AG04450 (cell line): ENCODE results near the gene CHN1. TPM values are rescaled to one million over a fixed set of nuclear protein-coding genes. Genes with fewer than 3 reads are reported as not detected.
A peak's percentile ranks its signal among the peaks of the same experiment; 100 is the strongest.

Experiments used
- CTCF ChIA-PET: fragments of 300-600, 350-600 bp; formaldehyde crosslinking; extraction: SDS; loops from one replicate; lab custom pipeline; 2022; ENCODE audit warnings: antibody characterized with exemption, inconsistent platforms; lab: Charles Lee
- POLR2A ChIA-PET: fragments of 350-600 bp; formaldehyde crosslinking; extraction: SDS; loops from one replicate; lab custom pipeline; 2021; ENCODE audit warnings: antibody characterized with exemption, inconsistent platforms; lab: Yijun Ruan, JAX
- DNase-seq: peaks from one replicate; pipeline ENCODE4 v3.0.0-alpha.2; 2011; ENCODE audit warnings: low read depth, low spot score
- H3K27ac ChIP-seq: one replicate; pipeline ENCODE4 v1.5.1; 2012; ENCODE audit warnings: low read depth, low read length, control low read depth
- H3K27me3 ChIP-seq: one replicate; pipeline ENCODE4 v1.6.0; 2012; ENCODE audit warnings: low read length; ENCODE audit not compliant: control insufficient read depth, insufficient read depth
- H3K4me3 ChIP-seq: 2 replicates; pipeline ENCODE4 v1.5.1; 2011; ENCODE audit warnings: mild to moderate bottlenecking, low read depth, low read length, control low read depth
- H3K9me3 ChIP-seq: 2 replicates; pipeline ENCODE4 v1.5.1; 2012; ENCODE audit warnings: low read length; ENCODE audit not compliant: control insufficient read depth, insufficient read depth
- polyA plus RNA-seq: library from polyadenylated mRNA; depleted of rRNA; stranded (reverse); fragments of >200 nt; gene quantifications from 2 replicates; pipeline ENCODE4 v1.2.3, GENCODE V29; 2011
- TF ChIP-seq, protein P1 (sequence below): IDR thresholded peaks from 2 replicates; pipeline ENCODE4 v1.5.1; 2011; ENCODE audit warnings: low read depth, low read length, control low read depth, inconsistent platforms

Gene CHN1
- polyA plus RNA-seq, 1 experiment = 258 TPM

DNA sequence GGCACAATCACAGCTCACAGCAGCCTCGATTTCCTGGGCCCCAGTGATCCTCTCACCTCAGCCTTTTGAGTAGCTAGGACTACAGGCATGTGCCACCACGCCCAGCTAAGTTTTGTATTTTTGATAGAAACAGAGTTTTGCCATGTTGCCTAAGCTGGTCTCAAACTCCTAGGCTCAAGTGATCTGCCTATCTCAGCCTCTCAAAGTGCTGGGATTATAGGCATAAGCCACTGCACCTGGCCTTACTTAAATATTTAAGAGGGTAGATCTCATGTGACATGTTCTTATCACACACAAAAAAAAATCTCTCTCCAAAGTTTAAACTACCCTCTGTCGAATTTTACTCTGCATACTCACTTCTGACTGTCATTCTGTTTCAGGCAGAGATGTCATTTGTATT lies 165.5 kb downstream of the CHN1 start:
- CTCF ChIA-PET = interaction anchor here (0.6 to 1.8 kb wide), 2 partner anchors 111 to 146 kb away, joined by 5 to 7 read pairs; no protein-coding TSS in a partner anchor
- POLR2A ChIA-PET = no interaction called here
- no peaks in the 10 kb centered on the region for H3K27me3 ChIP-seq
- no peaks in the 10 kb centered on the region for H3K9me3 ChIP-seq
- H3K27ac ChIP-seq = no peak overlapping the region
- TF ChIP-seq, protein P1, sequence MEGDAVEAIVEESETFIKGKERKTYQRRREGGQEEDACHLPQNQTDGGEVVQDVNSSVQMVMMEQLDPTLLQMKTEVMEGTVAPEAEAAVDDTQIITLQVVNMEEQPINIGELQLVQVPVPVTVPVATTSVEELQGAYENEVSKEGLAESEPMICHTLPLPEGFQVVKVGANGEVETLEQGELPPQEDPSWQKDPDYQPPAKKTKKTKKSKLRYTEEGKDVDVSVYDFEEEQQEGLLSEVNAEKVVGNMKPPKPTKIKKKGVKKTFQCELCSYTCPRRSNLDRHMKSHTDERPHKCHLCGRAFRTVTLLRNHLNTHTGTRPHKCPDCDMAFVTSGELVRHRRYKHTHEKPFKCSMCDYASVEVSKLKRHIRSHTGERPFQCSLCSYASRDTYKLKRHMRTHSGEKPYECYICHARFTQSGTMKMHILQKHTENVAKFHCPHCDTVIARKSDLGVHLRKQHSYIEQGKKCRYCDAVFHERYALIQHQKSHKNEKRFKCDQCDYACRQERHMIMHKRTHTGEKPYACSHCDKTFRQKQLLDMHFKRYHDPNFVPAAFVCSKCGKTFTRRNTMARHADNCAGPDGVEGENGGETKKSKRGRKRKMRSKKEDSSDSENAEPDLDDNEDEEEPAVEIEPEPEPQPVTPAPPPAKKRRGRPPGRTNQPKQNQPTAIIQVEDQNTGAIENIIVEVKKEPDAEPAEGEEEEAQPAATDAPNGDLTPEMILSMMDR = no peak
- no peak overlapping the region for H3K4me3 ChIP-seq
- no peak for DNase-seq

DNA sequence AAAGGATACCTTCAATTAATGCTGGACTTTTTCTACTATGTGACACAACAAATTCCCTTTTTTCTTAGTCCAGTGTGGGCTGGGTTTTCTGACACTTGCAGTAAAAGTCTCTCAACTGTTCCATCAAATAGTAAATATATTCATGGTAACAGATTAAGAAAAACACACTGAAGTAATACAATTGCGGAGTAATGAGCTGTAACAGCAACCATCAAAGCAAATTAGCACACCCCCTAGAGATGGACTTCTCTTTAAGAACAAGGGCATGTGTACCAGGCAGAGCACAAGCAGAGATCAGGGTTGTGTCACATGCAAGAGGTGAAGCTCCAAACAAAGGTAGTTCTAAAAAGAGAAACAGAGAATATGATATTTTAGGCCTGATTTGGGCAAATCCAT lies 168.2 kb downstream of the CHN1 start:
- ChIA-PET POLR2A (interaction anchor here (0.8 to 1.6 kb wide), 6 partner anchors 9 to 49 kb away, joined by 3 to 5 read pairs (median 4); no protein-coding TSS in a partner anchor), CTCF (interaction anchor here (0.6 to 3.8 kb wide), 6 partner anchors 59 to 373 kb away, joined by 3 to 17 read pairs (median 7); no protein-coding TSS in a partner anchor)
- no peaks in the 10 kb centered on the region; the same call in 1 of the 2 replicates for H3K9me3 ChIP-seq
- no peak overlapping the region for H3K4me3 ChIP-seq
- no peak for DNase-seq
- peak overlapping the region; percentile 81 for H3K27ac ChIP-seq
- no peaks in the 10 kb centered on the region for H3K27me3 ChIP-seq
- TF ChIP-seq, protein P1 = no peak

DNA sequence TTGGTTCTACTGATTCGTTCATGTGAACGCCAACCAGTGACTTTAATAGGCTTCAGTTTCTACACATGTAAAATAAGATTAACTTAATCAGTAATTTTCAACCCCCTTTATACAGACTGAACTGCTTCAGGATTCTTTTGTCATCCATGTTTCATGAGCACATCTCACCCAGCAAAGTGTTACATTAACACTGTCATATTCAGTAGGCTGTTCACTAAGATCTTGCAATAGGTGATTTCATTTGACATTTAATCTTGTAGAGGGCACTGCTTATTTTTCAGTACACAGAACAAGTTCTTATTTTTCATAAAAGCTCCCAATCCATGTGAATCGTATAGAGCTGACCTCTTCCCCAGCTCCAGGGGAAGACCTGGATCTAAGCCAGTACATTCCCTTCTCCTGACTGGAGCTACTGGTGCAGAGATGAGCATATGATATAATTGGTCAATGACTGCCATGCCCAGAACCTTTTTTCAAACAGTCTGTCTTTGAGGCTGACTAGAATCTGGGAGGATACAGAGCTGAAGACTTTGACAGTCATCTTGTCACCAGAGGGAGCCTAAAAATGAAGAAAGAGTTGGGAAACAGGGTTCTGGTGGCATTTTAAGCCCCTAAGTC lies 168.7 kb downstream of the CHN1 start:
- Histone ChIP-seq H3K27me3 (no peaks in the 10 kb centered on the region), H3K4me3 (no peak overlapping the region), H3K9me3 (no peaks in the 10 kb centered on the region; the same call in 1 of the 2 replicates), H3K27ac (peak overlapping the region; percentile 81)
- ChIA-PET POLR2A (interaction anchor here (0.8 to 1.6 kb wide), 7 partner anchors 10 to 58 kb away, joined by 3 to 5 read pairs (median 4); no protein-coding TSS in a partner anchor), CTCF (interaction anchor here (0.6 to 3.8 kb wide), 4 partner anchors 64 to 373 kb away, joined by 3 to 17 read pairs (median 13); no protein-coding TSS in a partner anchor)
- DNase-seq = peak; percentile 85
- TF ChIP-seq, protein P1 = no peak

DNA sequence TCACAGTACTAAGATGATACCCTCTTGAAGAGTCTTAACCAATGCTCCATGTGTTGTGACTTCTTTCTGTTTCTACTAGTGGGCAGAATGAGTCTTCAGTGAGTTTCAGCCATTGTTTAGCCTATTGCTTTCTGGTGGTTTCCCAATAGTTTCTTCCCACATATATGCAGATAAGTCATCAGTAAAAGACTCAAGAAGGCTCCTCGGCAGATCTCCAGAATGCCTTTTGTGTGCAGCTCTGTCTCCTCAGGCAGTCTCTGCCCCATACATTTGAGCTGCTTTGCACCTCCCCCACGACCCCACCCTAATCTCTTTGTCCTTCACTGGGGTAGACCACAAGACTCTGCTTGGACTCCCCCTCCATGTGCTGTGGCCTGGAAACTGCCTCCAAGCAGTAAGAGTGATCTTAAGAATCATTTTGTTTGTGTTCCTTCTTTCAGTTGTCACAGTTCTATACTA lies 169.4 kb downstream of the CHN1 start:
- ChIA-PET POLR2A (interaction anchor here (1.1 to 1.6 kb wide), 5 partner anchors 9 to 58 kb away, joined by 4 to 5 read pairs (median 4); no protein-coding TSS in a partner anchor), CTCF (interaction anchor here (1.1 to 3.8 kb wide), 3 partner anchors 64 to 87 kb away, joined by 5 to 17 read pairs (median 16); no protein-coding TSS in a partner anchor)
- H3K9me3 ChIP-seq = no peaks in the 10 kb centered on the region; the same call in 1 of the 2 replicates
- no peak overlapping the region for H3K4me3 ChIP-seq
- peak; percentile 86 for DNase-seq
- no peaks in the 10 kb centered on the region for H3K27me3 ChIP-seq
- TF ChIP-seq, protein P1 = no peak
- peak overlapping the region; percentile 81 for H3K27ac ChIP-seq

DNA sequence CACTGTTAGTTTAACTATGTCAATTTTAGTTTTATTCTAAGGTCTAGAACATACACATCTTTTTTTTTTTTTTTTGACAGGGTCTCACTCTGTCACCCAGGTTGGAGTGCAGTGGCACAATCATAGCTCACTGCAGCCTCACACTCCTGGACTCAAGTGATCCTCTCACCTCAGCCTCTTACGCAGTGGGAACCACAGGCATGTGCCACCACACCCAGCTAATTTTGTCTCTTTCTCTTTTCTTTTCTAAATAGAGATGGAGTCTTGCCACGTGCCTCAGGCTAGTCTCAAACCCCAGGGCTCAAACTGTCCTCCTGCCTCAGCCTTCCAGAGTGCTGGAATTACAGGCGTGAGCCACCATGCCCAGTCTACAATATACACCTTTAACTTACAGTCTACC lies 171.4 kb downstream of the CHN1 start:
- TF ChIP-seq, protein P1 = no peak
- H3K9me3 ChIP-seq = no peaks in the 10 kb centered on the region; the same call in 1 of the 2 replicates
- POLR2A ChIA-PET = no interaction called here
- no peak overlapping the region for H3K4me3 ChIP-seq
- no peaks in the 10 kb centered on the region for H3K27me3 ChIP-seq
- no peak overlapping the region for H3K27ac ChIP-seq
- CTCF ChIA-PET = interaction anchor here (0.7 kb wide), 1 partner anchor 18 kb away, joined by 4 read pairs; no protein-coding TSS in a partner anchor
- DNase-seq = no peak
